ENCODE measurements around the gene COQ9.

- TF ChIP-seq, protein P1, sequence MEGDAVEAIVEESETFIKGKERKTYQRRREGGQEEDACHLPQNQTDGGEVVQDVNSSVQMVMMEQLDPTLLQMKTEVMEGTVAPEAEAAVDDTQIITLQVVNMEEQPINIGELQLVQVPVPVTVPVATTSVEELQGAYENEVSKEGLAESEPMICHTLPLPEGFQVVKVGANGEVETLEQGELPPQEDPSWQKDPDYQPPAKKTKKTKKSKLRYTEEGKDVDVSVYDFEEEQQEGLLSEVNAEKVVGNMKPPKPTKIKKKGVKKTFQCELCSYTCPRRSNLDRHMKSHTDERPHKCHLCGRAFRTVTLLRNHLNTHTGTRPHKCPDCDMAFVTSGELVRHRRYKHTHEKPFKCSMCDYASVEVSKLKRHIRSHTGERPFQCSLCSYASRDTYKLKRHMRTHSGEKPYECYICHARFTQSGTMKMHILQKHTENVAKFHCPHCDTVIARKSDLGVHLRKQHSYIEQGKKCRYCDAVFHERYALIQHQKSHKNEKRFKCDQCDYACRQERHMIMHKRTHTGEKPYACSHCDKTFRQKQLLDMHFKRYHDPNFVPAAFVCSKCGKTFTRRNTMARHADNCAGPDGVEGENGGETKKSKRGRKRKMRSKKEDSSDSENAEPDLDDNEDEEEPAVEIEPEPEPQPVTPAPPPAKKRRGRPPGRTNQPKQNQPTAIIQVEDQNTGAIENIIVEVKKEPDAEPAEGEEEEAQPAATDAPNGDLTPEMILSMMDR (IDR thresholded peaks at IDR 0.05): no peak
- TF ChIP-seq POLR2A (IDR thresholded peaks at IDR 0.05): no peak
Observed at GRCh38 chr16:57503366-57503765, 56.1 kb downstream of the COQ9 start.
